Tibial nerve (tissue), 4 donors: ENCODE measurements around the gene COL6A3.

Source experiments
- EP300 ChIP-seq, 2 donors: sonication (generic); formaldehyde crosslinking; IDR thresholded peaks; one replicate each; pipeline ENCODE4 v1.6.1; 2017; ENCODE audit warnings: antibody characterized with exemption in 2 of 2, mild to moderate bottlenecking in 1 of 2
- POLR2A ChIP-seq, 2 donors: fragments of 450-650 bp; IDR thresholded peaks; one replicate each; pipeline ENCODE4 v1.6.1; 2017; ENCODE audit warnings: antibody characterized with exemption in 2 of 2, mild to moderate bottlenecking in 2 of 2, moderate library complexity in 2 of 2
- TF ChIP-seq, protein P1 (sequence below), 5 experiments: fragments of 200-600 bp in 3 of 5; fragments of 450-650 bp in 2 of 5; sonication (generic) in 3 of 5; IDR thresholded peaks; one replicate each; pipeline ENCODE4 v1.5.1; 2016 to 2019; ENCODE audit warnings: antibody characterized with exemption in 5 of 5, mild to moderate bottlenecking in 3 of 5, moderate library complexity in 2 of 5

DNA sequence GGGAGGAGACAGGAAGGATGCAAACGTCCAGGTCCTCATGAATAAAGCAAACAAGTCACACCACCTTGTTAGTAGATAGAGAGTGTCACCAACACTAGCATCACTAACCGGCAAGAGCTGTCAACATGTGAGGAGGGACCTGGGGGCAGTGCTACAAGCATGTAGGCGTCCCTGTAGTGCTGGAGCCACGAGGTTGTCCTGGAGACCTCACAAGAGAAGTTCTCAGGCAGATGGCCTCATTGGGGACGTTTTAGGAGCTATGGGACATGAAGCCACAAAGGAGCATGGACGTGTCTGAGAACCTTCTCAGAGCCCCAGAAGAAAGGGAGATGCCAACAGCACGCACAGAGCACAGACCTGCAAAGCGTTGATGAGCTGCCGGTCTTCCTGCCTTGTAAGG lies 70.0 kb downstream of the COL6A3 start:
- TF ChIP-seq, protein P1, sequence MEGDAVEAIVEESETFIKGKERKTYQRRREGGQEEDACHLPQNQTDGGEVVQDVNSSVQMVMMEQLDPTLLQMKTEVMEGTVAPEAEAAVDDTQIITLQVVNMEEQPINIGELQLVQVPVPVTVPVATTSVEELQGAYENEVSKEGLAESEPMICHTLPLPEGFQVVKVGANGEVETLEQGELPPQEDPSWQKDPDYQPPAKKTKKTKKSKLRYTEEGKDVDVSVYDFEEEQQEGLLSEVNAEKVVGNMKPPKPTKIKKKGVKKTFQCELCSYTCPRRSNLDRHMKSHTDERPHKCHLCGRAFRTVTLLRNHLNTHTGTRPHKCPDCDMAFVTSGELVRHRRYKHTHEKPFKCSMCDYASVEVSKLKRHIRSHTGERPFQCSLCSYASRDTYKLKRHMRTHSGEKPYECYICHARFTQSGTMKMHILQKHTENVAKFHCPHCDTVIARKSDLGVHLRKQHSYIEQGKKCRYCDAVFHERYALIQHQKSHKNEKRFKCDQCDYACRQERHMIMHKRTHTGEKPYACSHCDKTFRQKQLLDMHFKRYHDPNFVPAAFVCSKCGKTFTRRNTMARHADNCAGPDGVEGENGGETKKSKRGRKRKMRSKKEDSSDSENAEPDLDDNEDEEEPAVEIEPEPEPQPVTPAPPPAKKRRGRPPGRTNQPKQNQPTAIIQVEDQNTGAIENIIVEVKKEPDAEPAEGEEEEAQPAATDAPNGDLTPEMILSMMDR (IDR thresholded peaks at IDR 0.05): no peak
- TF ChIP-seq POLR2A (IDR thresholded peaks at IDR 0.05): no peak
- TF ChIP-seq EP300 (IDR thresholded peaks at IDR 0.05): no peak
